Testis (tissue), 3 donors: Measurements from ENCODE around the gene ACVR2B. TPM values are rescaled to one million over a fixed set of nuclear protein-coding genes. Genes with fewer than 3 reads are reported as not detected.

ENCODE experiments used
- DNase-seq: peaks from one replicate; pipeline ENCODE4 v3.0.0-alpha.2; 2019
- H3K27ac ChIP-seq, 2 donors: fragments of 200-600 bp; sonication (generic); one replicate each; pipeline ENCODE4 v1.5.1; 2019
- H3K27me3 ChIP-seq: fragments of 200-600 bp; sonication (generic); one replicate; pipeline ENCODE4 v1.5.1; 2019
- H3K36me3 ChIP-seq: fragments of 200-600 bp; sonication (generic); one replicate; pipeline ENCODE4 v1.5.1; 2017; ENCODE audit warnings: low read depth; ENCODE audit errors: missing control alignments
- H3K4me1 ChIP-seq: fragments of 200-600 bp; sonication (generic); one replicate; pipeline ENCODE4 v1.5.1; 2019
- H3K4me3 ChIP-seq, 2 donors: fragments of 200-600 bp; sonication (generic); one replicate each; pipeline ENCODE4 v1.5.1; 2017 to 2019
- H3K9me3 ChIP-seq: fragments of 200-600 bp; sonication (generic); one replicate; pipeline ENCODE4 v1.5.1; 2017
- CTCF ChIP-seq, 3 experiments: fragments of 450-650 bp in 2 of 3; fragments of 200-600 bp in 1 of 3; sonication (generic) in 1 of 3; IDR thresholded peaks; one replicate each; pipeline ENCODE4 v1.5.1; 2016 to 2019; ENCODE audit warnings: antibody characterized with exemption in 3 of 3, mild to moderate bottlenecking in 2 of 3, moderate library complexity in 1 of 3
- POLR2A ChIP-seq: fragments of 450-650 bp; IDR thresholded peaks from one replicate; pipeline ENCODE4 v1.6.1; 2017; ENCODE audit warnings: antibody characterized with exemption, mild to moderate bottlenecking, moderate library complexity
- WGBS, 2 donors: methylation state at CpG; one replicate each; pipeline ENCODE4 v1.1.5; 2018; 5-methylcytosine and 5-hydroxymethylcytosine counted together
- intact Hi-C: fragments of 100-400 bp; cut with DNase I; formaldehyde crosslinking; loops from one replicate; pipeline ENCODE4 v1.15.1; 2023; ENCODE audit warnings: low total_unique reads
- polyA plus RNA-seq: library from polyadenylated mRNA; stranded (reverse); fragments of 350-450 nt; fragmentation: Illumina TruSeq; extraction: RNeasy Lipid Tissue Mini Kit (QIAGEN cat#74804); gene quantifications from one replicate; pipeline ENCODE4 v1.2.3, GENCODE V29; 2014; ENCODE audit warnings: low read depth, low replicate concordance; ENCODE audit not compliant: insufficient read depth
- total RNA-seq, 2 donors: library from RNA; depleted of rRNA; stranded (reverse); fragments of >200 nt; gene quantifications; one replicate each; pipeline ENCODE4 v1.2.3, GENCODE V29; 2016

ACVR2B gene
- total and polyA plus RNA-seq, 3 donors from 2014 or later, result 7.3 to 24.2 (median 22.9) TPM

- DNase-seq, result peak; percentile 38
- Histone ChIP-seq H3K36me3 (no peaks in the 10 kb centered on the region), H3K27ac (peak overlapping the region in 1 of 2 donors; percentile 41), H3K9me3 (no peaks in the 10 kb centered on the region), H3K4me1 (no peaks in the 10 kb centered on the region), H3K27me3 (no peaks in the 10 kb centered on the region), H3K4me3 (no peak overlapping the region)
- intact Hi-C loops, result no loop called here
- TF ChIP-seq POLR2A, result no peak
- no peak for TF ChIP-seq CTCF (IDR thresholded peaks at IDR 0.05)
- 66 to 78% methylated on average over 2 of the region's 2 CpGs for WGBS, 2 donors
Measured at GRCh38 chr3:38489766-38490165, 36.1 kb downstream of the ACVR2B start.

GRCh38 chr3:38490281-38491030 lies 36.8 kb downstream of the ACVR2B start:
- WGBS, 2 donors, result 74 to 81% methylated on average over 11 of the region's 11 CpGs
- no peaks in the 10 kb centered on the region for H3K27me3 ChIP-seq
- H3K4me3 ChIP-seq, result no peak overlapping the region
- no peak overlapping the region for H3K27ac ChIP-seq
- no peaks in the 10 kb centered on the region for H3K4me1 ChIP-seq
- intact Hi-C loops, result no loop called here
- no peak for TF ChIP-seq POLR2A
- DNase-seq, result no peak
- no peaks in the 10 kb centered on the region for H3K9me3 ChIP-seq
- H3K36me3 ChIP-seq, result no peaks in the 10 kb centered on the region

GRCh38 chr3:38491215-38491614 lies 37.5 kb downstream of the ACVR2B start:
- Histone ChIP-seq H3K4me1 (no peaks in the 10 kb centered on the region), H3K4me3 (no peak overlapping the region), H3K27ac (no peak overlapping the region), H3K36me3 (no peaks in the 10 kb centered on the region), H3K27me3 (no peaks in the 10 kb centered on the region), H3K9me3 (no peaks in the 10 kb centered on the region)
- intact Hi-C loops, result no loop called here
- no peak for DNase-seq
- TF ChIP-seq CTCF (IDR thresholded peaks at IDR 0.05), result no peak
- no peak for TF ChIP-seq POLR2A
- 95% methylated on average over 6 of the region's 6 CpGs for WGBS, 2 donors

GRCh38 chr3:38493031-38493430 lies 39.3 kb downstream of the ACVR2B start:
- 79 to 80% methylated on average over 4 of the region's 4 CpGs for WGBS, 2 donors
- H3K4me3 ChIP-seq, result no peak overlapping the region
- no peaks in the 10 kb centered on the region for H3K36me3 ChIP-seq
- intact Hi-C loops, result no loop called here
- no peaks in the 10 kb centered on the region for H3K9me3 ChIP-seq
- no peak overlapping the region for H3K27ac ChIP-seq
- no peaks in the 10 kb centered on the region for H3K27me3 ChIP-seq
- TF ChIP-seq POLR2A (no peak), CTCF (IDR thresholded peaks at IDR 0.05) (no peak)
- H3K4me1 ChIP-seq, result no peaks in the 10 kb centered on the region
- no peak for DNase-seq

- DNase-seq, result peak; percentile 92
- Histone ChIP-seq H3K36me3 (no peaks in the 10 kb centered on the region), H3K27me3 (no peaks in the 10 kb centered on the region), H3K9me3 (no peaks in the 10 kb centered on the region), H3K4me3 (peak within 1 kb of the TSS; percentile 74 to 88), H3K4me1 (no peaks in the 10 kb centered on the region), H3K27ac (peak within 1 kb of the TSS; percentile 72 to 79)
- intact Hi-C loops, result no loop called here
- 1 to 2% methylated on average over 23 to 51 of the region's 53 CpGs for WGBS, 2 donors
- TF ChIP-seq CTCF (IDR thresholded peaks at IDR 0.05) (peak; percentile 69 to 91 (median 87)), POLR2A (no peak)
Measured at GRCh38 chr3:38496131-38496910, 42.6 kb downstream of the ACVR2B start, which contains the start of gene EXOG. EXOG (plus strand) TSS chr3:38496340; CDS start chr3:38496368, 28 bp downstream.
